GM23248 (cell line): ENCODE results near the gene SLC50A1. TPM values are rescaled to one million over a fixed set of nuclear protein-coding genes. Genes with fewer than 3 reads are reported as not detected.

Experiments
- DNase-seq: peaks from one replicate; pipeline ENCODE4 v3.0.0-alpha.2; 2015
- H2AFZ ChIP-seq: fragments of 200-600 bp; sonication (generic); 2 replicates; pipeline ENCODE4 v1.6.1; 2016; ENCODE audit warnings: antibody characterized with exemption
- H3F3A ChIP-seq: fragments of 200-600 bp; sonication (generic); 2 replicates; pipeline ENCODE4 v1.6.1; 2016; ENCODE audit warnings: mild to moderate bottlenecking, antibody characterized with exemption, mixed run types; ENCODE audit not compliant: insufficient read depth
- H3K27ac ChIP-seq: fragments of 200-600 bp; sonication (generic); 2 replicates; pipeline ENCODE4 v1.5.1; 2016; ENCODE audit warnings: mild to moderate bottlenecking
- H3K27me3 ChIP-seq: fragments of 200-600 bp; sonication (generic); replicated peaks from 2 replicates; pipeline ENCODE4 v1.6.1; 2016; ENCODE audit warnings: mild to moderate bottlenecking; ENCODE audit not compliant: insufficient read depth
- H3K36me3 ChIP-seq: fragments of 200-600 bp; sonication (generic); 2 replicates; pipeline ENCODE4 v1.6.1; 2016; ENCODE audit warnings: low read depth, mild to moderate bottlenecking
- H3K4me1 ChIP-seq: fragments of 200-600 bp; sonication (generic); 2 replicates; pipeline ENCODE4 v1.6.1; 2016; ENCODE audit warnings: mild to moderate bottlenecking; ENCODE audit not compliant: insufficient read depth
- H3K4me2 ChIP-seq: fragments of 200-600 bp; sonication (generic); one replicate; pipeline ENCODE4 v1.6.1; 2016; ENCODE audit warnings: mild to moderate bottlenecking; ENCODE audit not compliant: unreplicated experiment
- H3K4me3 ChIP-seq: fragments of 200-600 bp; sonication (generic); 2 replicates; pipeline ENCODE4 v1.5.1; 2016; ENCODE audit warnings: mild to moderate bottlenecking
- H3K79me2 ChIP-seq: fragments of 200-600 bp; sonication (generic); 2 replicates; pipeline ENCODE4 v1.6.1; 2016; ENCODE audit warnings: mild to moderate bottlenecking; ENCODE audit not compliant: insufficient read depth
- H3K9ac ChIP-seq: fragments of 200-600 bp; sonication (generic); 2 replicates; pipeline ENCODE4 v1.6.1; 2016; ENCODE audit warnings: mild to moderate bottlenecking
- H3K9me2 ChIP-seq: fragments of 200-600 bp; sonication (generic); 2 replicates; pipeline ENCODE4 v1.6.1; 2016; ENCODE audit warnings: mixed run types, mild to moderate bottlenecking, moderate library complexity; ENCODE audit not compliant: insufficient read depth
- H3K9me3 ChIP-seq: fragments of 200-600 bp; sonication (generic); one replicate; pipeline ENCODE4 v1.6.1; 2017; ENCODE audit warnings: low read depth
- H4K20me1 ChIP-seq: fragments of 200-600 bp; sonication (generic); 2 replicates; pipeline ENCODE4 v1.6.0; 2016; ENCODE audit not compliant: insufficient read depth
- EZH2 ChIP-seq: fragments of 200-600 bp; sonication (generic); IDR thresholded peaks from 2 replicates; pipeline ENCODE4 v1.6.1; 2018; ENCODE audit warnings: antibody characterized with exemption, mild to moderate bottlenecking; ENCODE audit not compliant: insufficient read depth, poor library complexity, severe bottlenecking
- EZH2phosphoT487 ChIP-seq: fragments of 200-600 bp; sonication (generic); IDR thresholded peaks from 2 replicates; pipeline ENCODE4 v1.6.1; 2018; ENCODE audit warnings: antibody characterized with exemption, moderate library complexity, mild to moderate bottlenecking, low read depth; ENCODE audit not compliant: insufficient read depth
- WGBS, 2 experiments: methylation state at CpG; one replicate each; pipeline ENCODE4 v1.1.6; 2015 to 2017; ENCODE audit warnings: low lambda C conversion rate in 2 of 2, low coverage in 1 of 2; ENCODE audit errors: missing lambda C conversion rate in 2 of 2; 5-methylcytosine and 5-hydroxymethylcytosine counted together
- in situ Hi-C: fragments of 300-500 bp; cut with MboI; formaldehyde crosslinking; loops from 2 replicates; pipeline ENCODE4 v1.15.0; 2020
- polyA plus RNA-seq: library from polyadenylated mRNA; unstranded; fragments of >200 nt; fragmentation: Nextera tagmentation; extraction: Ambion mirVana; gene quantifications from 2 replicates; pipeline ENCODE4 v1.2.1, GENCODE V29; 2016
- total RNA-seq: library from RNA; depleted of rRNA; stranded (reverse); fragments of >200 nt; shearing (Covaris generic); gene quantifications from 2 replicates; pipeline ENCODE4 v1.2.3, GENCODE V29; 2014

SLC50A1 gene
- total and polyA plus RNA-seq, 2 experiments from 2014 or later = 33.4 to 55.1 TPM

DNA sequence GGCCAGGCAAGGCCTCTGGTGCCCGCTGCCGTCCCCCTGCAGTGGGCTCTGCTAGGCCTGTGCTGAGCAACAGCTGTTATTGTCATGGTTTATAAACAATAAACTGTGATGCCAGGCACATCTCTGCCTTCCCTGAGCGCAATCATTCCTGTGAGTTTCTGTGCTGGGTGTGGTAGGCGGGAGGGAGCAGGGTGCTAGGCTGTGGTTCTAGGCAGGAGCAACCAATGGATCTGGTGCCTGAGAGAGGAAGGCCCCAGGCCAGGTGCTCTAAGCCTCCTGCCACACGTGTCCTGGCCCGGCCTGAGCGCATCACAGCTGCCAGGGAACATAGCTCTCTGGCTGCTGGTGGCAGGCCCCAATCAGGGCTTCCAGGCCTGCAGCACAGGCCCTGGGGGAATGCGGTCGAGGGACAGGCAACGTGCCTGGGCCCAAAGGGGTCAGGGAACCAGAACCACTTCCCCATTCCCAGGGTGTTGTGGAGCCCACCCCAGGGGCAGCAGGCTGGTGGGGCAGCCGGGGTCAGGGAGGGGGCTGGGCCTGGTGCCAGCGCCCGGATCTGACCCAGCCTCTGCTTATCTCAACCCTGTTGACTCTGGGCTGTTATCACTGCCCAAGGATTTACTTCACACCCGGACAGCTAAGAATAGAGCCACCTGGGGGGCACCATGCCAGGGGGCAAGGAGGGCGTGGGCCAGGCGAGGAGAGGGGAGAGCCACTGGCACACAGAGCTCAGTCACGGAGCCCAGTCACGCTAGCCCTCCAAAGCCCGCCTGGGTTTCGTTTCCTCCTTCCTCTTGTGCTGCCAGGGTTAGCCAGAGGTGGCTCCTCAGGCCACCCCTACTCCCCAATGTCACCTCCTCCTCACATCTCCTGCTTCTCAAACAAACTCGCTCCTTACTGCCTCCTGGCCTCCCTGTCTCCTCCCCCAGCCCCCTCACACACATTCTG lies 49.5 kb downstream of the SLC50A1 start:
- no peak overlapping the region for H3K27ac ChIP-seq
- DNase-seq = no peak

DNA sequence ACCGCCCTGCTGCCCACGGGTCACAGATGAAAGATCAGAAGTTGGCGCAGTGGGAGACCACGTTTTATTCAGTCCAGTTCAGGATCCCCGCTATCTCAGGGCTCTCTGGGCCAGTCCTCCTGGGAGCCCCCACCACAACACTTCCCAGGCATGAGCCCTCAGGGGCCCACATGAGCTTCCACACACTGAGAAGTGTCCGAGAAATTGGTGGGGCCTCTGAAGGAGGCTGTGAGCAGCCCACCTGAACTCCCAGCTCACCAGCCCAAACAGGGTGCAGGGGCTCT lies 50.1 kb downstream of the SLC50A1 start:
- no peaks in the 10 kb centered on the region for H3K9me2 ChIP-seq
- in situ Hi-C loops = no loop called here
- H2AFZ ChIP-seq = no peak overlapping the region
- WGBS, 2 experiments = 90% methylated on average over 6 of the region's 6 CpGs
- no peaks in the 10 kb centered on the region for H3F3A ChIP-seq
- H3K36me3 ChIP-seq = no peaks in the 10 kb centered on the region
- H3K27ac ChIP-seq = no peak overlapping the region
- no peaks in the 10 kb centered on the region for H3K9me3 ChIP-seq
- H3K79me2 ChIP-seq = no peaks in the 10 kb centered on the region
- H3K4me2 ChIP-seq = no peak overlapping the region
- no peak for TF ChIP-seq EZH2phosphoT487
- no peak for TF ChIP-seq EZH2
- no peak for DNase-seq
- H3K27me3 ChIP-seq = no peaks in the 10 kb centered on the region
- no peak overlapping the region for H3K9ac ChIP-seq
- no peak overlapping the region for H3K4me3 ChIP-seq
- H4K20me1 ChIP-seq = no peaks in the 10 kb centered on the region
- H3K4me1 ChIP-seq = no peaks in the 10 kb centered on the region

More for the DNA sequence above, 49.5 kb downstream of the SLC50A1 start:
- in situ Hi-C loops = no loop called here
- no peak overlapping the region for H3K4me3 ChIP-seq
- H3K4me2 ChIP-seq = no peak overlapping the region
- no peaks in the 10 kb centered on the region; the same call in 1 of the 2 replicates for H3K36me3 ChIP-seq
- no peak for TF ChIP-seq EZH2phosphoT487
- TF ChIP-seq EZH2 = no peak
- H3K9me2 ChIP-seq = no peaks in the 10 kb centered on the region
- H3K27me3 ChIP-seq = no peaks in the 10 kb centered on the region
- no peaks in the 10 kb centered on the region for H4K20me1 ChIP-seq
- H3K79me2 ChIP-seq = no peaks in the 10 kb centered on the region
- H3F3A ChIP-seq = no peaks in the 10 kb centered on the region
- 65 to 72% methylated on average over 20 of the region's 21 CpGs for WGBS, 2 experiments
- H2AFZ ChIP-seq = no peak overlapping the region
- no peaks in the 10 kb centered on the region for H3K4me1 ChIP-seq
- no peaks in the 10 kb centered on the region for H3K9me3 ChIP-seq
- no peak overlapping the region for H3K9ac ChIP-seq

GRCh38 chr1:155186067-155186793 lies 50.6 kb downstream of the SLC50A1 start:
- Histone ChIP-seq H3K4me1 (no peaks in the 10 kb centered on the region), H3K9me2 (no peaks in the 10 kb centered on the region), H3K27ac (no peak overlapping the region), H3K4me3 (no peak overlapping the region), H3K9me3 (no peaks in the 10 kb centered on the region), H3K79me2 (no peaks in the 10 kb centered on the region), H3K27me3 (no peaks in the 10 kb centered on the region), H3F3A (no peaks in the 10 kb centered on the region), H2AFZ (no peak overlapping the region), H3K4me2 (no peak overlapping the region), H3K36me3 (no peaks in the 10 kb centered on the region), H3K9ac (no peak overlapping the region), H4K20me1 (no peaks in the 10 kb centered on the region)
- no peak for DNase-seq
- in situ Hi-C loops = no loop called here
- no peak for TF ChIP-seq EZH2
- no peak for TF ChIP-seq EZH2phosphoT487
- WGBS, 2 experiments = 66 to 73% methylated on average over 8 of the region's 8 CpGs

DNA sequence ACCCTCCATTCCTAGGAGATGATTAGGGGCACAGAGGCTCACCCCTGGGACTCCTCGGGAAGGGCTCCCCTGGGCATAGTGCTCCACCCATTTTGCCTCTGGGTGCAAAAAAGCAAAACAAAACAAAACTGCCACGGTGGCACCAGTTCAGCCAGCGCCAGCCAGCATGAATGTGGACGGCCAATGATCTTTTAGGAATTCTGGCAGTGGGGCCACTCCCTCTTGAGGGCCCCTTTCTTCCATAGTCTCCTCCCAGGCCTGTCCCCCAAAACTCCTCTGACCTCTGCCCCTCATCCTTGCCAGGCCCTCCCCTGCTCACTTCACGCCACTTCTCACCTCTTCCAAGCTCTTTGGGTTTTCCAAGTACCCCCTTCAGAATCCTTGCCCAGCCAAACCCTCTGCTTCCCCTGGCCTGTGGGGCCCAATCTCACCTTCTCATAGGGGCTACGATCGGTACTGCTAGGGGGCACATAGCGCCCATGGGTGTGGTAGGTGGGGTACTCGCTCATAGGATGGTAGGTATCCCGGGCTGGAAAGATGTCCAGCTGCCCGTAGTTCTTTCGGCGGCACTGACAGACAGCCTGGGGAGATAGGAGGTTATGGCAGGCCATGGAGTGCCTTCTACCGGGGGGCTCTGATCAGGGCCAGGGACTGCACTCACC lies 51.3 kb downstream of the SLC50A1 start:
- no peaks in the 10 kb centered on the region for H3K27me3 ChIP-seq
- H3K79me2 ChIP-seq = no peaks in the 10 kb centered on the region
- in situ Hi-C loops = no loop called here
- DNase-seq = no peak
- H3K36me3 ChIP-seq = no peaks in the 10 kb centered on the region
- H2AFZ ChIP-seq = no peak overlapping the region
- H3K4me1 ChIP-seq = no peaks in the 10 kb centered on the region
- H3K4me3 ChIP-seq = no peak overlapping the region
- no peaks in the 10 kb centered on the region for H3K9me3 ChIP-seq
- H4K20me1 ChIP-seq = no peaks in the 10 kb centered on the region
- no peak for TF ChIP-seq EZH2
- no peak for TF ChIP-seq EZH2phosphoT487
- no peak overlapping the region for H3K9ac ChIP-seq
- no peaks in the 10 kb centered on the region for H3F3A ChIP-seq
- H3K9me2 ChIP-seq = no peaks in the 10 kb centered on the region
- H3K27ac ChIP-seq = no peak overlapping the region
- 64 to 65% methylated on average over 14 of the region's 14 CpGs for WGBS, 2 experiments
- no peak overlapping the region for H3K4me2 ChIP-seq
